Ishikawa (cell line): ENCODE measurements around the gene BACE1-AS.

Experiments used
- CEBPB ChIP-seq: IDR thresholded peaks from 2 replicates; pipeline ENCODE4 v1.6.1; 2012
- CREB1 ChIP-seq: IDR thresholded peaks from 2 replicates; pipeline ENCODE4 v1.6.1; 2012; ENCODE audit warnings: low read depth
- EGR1 ChIP-seq: IDR thresholded peaks from 2 replicates; pipeline ENCODE4 v1.6.1; 2012
- EP300 ChIP-seq: IDR thresholded peaks from 2 replicates; pipeline ENCODE4 v1.6.1; 2012; ENCODE audit warnings: borderline replicate concordance
- MAX ChIP-seq: IDR thresholded peaks from 2 replicates; pipeline ENCODE4 v1.6.1; 2012
- NFIC ChIP-seq: IDR thresholded peaks from 2 replicates; pipeline ENCODE4 v1.6.1; 2012
- RAD21 ChIP-seq: IDR thresholded peaks from 2 replicates; pipeline ENCODE4 v1.6.1; 2012; ENCODE audit warnings: low read depth
- TAF1 ChIP-seq: IDR thresholded peaks from 2 replicates; pipeline ENCODE4 v1.6.1; 2012; ENCODE audit warnings: low read depth, mild to moderate bottlenecking
- TEAD4 ChIP-seq: IDR thresholded peaks from 2 replicates; pipeline ENCODE4 v1.6.1; 2012
- YY1 ChIP-seq: IDR thresholded peaks from 2 replicates; pipeline ENCODE4 v1.6.1; 2012; ENCODE audit warnings: low read depth

GRCh38 chr11:117332843-117333242 lies 41.7 kb downstream of the BACE1-AS start:
- no peak for TF ChIP-seq EP300
- TF ChIP-seq RAD21 = no peak
- TF ChIP-seq TEAD4 = no peak
- no peak for TF ChIP-seq CEBPB
- TF ChIP-seq TAF1 = no peak
- no peak for TF ChIP-seq NFIC
- no peak for TF ChIP-seq EGR1
- TF ChIP-seq YY1 = no peak
- TF ChIP-seq MAX = no peak
- no peak for TF ChIP-seq CREB1
